ENCODE measurements around the gene RALGPS1. TPM values are rescaled to one million over a fixed set of nuclear protein-coding genes. Genes with fewer than 3 reads are reported as not detected.

RALGPS1 gene
- total and polyA plus RNA-seq, 2 of the 8 experiments (the other 6 are each of a cell fraction or from before 2014, with no cell fraction given) = 20.0 to 23.5 TPM

DNA sequence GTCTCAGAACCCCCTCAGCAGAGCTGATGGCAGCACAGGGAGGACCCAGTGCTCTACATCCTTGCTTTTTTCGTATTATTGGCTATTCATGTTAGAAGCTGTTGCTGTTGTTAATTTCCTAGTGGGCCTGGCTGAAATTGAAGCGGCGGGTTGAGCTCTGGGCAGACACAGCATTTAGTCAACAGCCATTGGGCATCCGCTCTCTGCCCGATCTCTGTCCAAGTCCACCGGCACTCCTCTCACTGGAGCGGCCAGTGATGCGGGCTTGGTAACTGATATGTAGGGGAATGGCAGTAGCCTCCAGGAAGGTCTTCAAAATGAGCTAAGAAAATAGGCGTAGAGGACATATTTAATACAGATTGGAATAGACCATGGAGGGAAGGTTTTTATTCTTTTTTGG is 348.7 kb downstream of the RALGPS1 start (continued):
- TF ChIP-seq SIN3A (conservative IDR thresholded peaks at IDR 0.05 in 1 of 2, IDR thresholded peaks at IDR 0.05 in 1 of 2; ENCODE audit: low read depth in 1 of 2, low read length in 2 of 2) = no peak
- TF ChIP-seq JUN (IDR thresholded peaks at IDR 0.05; ENCODE audit: low read depth, low read length) = no peak
- TF ChIP-seq, protein P1, sequence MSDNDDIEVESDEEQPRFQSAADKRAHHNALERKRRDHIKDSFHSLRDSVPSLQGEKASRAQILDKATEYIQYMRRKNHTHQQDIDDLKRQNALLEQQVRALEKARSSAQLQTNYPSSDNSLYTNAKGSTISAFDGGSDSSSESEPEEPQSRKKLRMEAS (IDR thresholded peaks at IDR 0.05) = no peak
- no peak for TF ChIP-seq PHF8 (conservative IDR thresholded peaks at IDR 0.05; ENCODE audit: low read depth, low read length)
- TF ChIP-seq SAP30 (IDR thresholded peaks at IDR 0.05; ENCODE audit: insufficient read depth, insufficient replicate concordance, low read length) = no peak
- TF ChIP-seq POU5F1 (IDR thresholded peaks at IDR 0.05; ENCODE audit: low read depth, low read length) = no peak
- no peak for TF ChIP-seq SIRT6 (IDR thresholded peaks at IDR 0.05; ENCODE audit: low read length)
- no peak for TF ChIP-seq NANOG (IDR thresholded peaks at IDR 0.05; ENCODE audit: insufficient read depth, low read depth, low read length, poor library complexity, severe bottlenecking)

Measured in H1 (cell line).